ENCODE results near the gene ATP5PB.

DNA sequence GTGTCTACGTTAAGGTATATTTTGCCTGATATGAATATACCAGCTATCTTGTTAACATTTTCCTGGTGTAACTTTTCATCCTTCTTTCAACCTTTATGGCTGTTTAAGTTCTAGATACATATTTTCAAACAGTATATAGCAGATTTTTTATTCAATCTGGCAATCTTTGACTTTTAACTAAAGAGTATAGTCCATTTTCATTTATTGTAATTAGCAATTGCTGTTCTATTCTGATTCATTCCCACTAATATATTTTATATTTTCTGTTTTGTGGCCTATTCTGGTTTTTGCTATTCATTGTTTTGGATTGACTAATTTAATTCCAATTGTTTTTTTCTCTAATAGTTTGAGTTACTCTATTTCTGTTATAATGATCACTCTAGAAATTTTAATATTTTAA, 17.2 kb downstream of the ATP5PB start:
- TF ChIP-seq GATA2 (IDR thresholded peaks at IDR 0.05; ENCODE audit: low read depth, low read length) (no peak), GATA3 (IDR thresholded peaks at IDR 0.05; ENCODE audit: low read depth, low read length) (no peak)

Measured in SH-SY5Y (cell line).